SJSA1 (cell line): ENCODE results near the gene RILPL2. TPM values are rescaled to one million over a fixed set of nuclear protein-coding genes. Genes with fewer than 3 reads are reported as not detected.
"Not testable (repeated sequence)": the region's sequence is repeated elsewhere in the genome, so short reads cannot be mapped to it uniquely, and the experiment has no call there.

Experiments
- DNase-seq, 2 experiments: peaks; one replicate each; pipeline ENCODE4 v3.0.0-alpha.2; 2015 to 2020; ENCODE audit warnings: low spot score in 2 of 2, low read depth in 1 of 2
- H3K27ac ChIP-seq: fragments of 250-450 bp; sonication (Bioruptor Pico); 2 replicates; pipeline ENCODE4 v1.5.1; 2020; ENCODE audit warnings: mild to moderate bottlenecking, moderate library complexity
- H3K27me3 ChIP-seq: fragments of 250-450 bp; sonication (Bioruptor Pico); replicated peaks from 2 replicates; pipeline ENCODE4 v1.5.1; 2020; ENCODE audit warnings: mild to moderate bottlenecking, moderate library complexity
- H3K36me3 ChIP-seq: fragments of 250-450 bp; sonication (Bioruptor Pico); 2 replicates; pipeline ENCODE4 v1.5.1; 2020; ENCODE audit warnings: mild to moderate bottlenecking
- H3K4me1 ChIP-seq: fragments of 250-450 bp; sonication (Bioruptor Pico); replicated peaks from 2 replicates; pipeline ENCODE4 v1.6.1; 2021; ENCODE audit warnings: mild to moderate bottlenecking
- H3K4me3 ChIP-seq: fragments of 250-450 bp; sonication (Bioruptor Pico); 2 replicates; pipeline ENCODE4 v1.5.1; 2020; ENCODE audit warnings: mild to moderate bottlenecking
- H3K9me3 ChIP-seq: fragments of 250-450 bp; sonication (Bioruptor Pico); replicated peaks from 2 replicates; pipeline ENCODE4 v1.5.1; 2020; ENCODE audit warnings: mild to moderate bottlenecking
- total RNA-seq: library from RNA; depleted of rRNA; stranded (reverse); fragments of >200 nt; shearing (Covaris generic); gene quantifications from 2 replicates; pipeline ENCODE4 v1.2.3, GENCODE V29; 2014

RILPL2 gene
- total RNA-seq, 1 experiment from 2014 or later, result 1.3 TPM

GRCh38 chr12:123442774-123443173 is 6.3 kb upstream of the RILPL2 start:
- no peak for DNase-seq

DNA sequence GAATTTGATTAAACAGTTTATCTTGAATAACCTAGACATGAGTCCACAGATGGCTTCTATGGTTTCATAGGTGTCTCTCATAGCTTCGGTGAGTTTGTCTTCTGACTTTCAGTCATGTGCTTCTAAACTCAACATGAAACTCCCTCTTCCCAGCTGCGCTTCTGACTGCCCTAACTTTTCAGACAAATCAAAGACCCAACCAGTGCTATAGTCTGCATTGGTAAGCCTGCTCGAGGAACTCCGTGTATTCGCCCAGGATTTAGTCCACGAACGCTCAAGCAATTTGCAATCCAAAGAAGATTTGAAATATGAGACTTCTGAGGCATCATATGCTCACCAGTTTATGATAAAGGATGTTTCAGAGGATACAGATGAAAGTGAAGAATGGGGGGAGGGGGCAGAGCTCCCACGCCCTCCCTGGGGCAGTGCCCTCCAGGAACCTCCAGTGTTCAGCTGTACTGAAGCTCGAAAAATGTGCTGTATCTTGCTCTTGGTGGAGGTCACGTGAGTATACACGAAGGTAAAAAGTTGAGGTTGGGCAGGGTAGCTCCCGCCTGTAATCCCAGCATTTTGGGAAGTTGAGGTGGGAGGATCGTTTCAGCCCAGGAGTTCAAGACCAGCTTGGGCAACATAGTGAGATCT is 5.2 kb upstream of the RILPL2 start:
- no peak for DNase-seq
- no peak overlapping the region for H3K27ac ChIP-seq
- H3K9me3 ChIP-seq, result no peaks in the 10 kb centered on the region
- H3K27me3 ChIP-seq, result no peaks in the 10 kb centered on the region
- H3K4me3 ChIP-seq, result no peak overlapping the region
- no peaks in the 10 kb centered on the region for H3K36me3 ChIP-seq
- peaks cover 16% of the 10 kb centered on the region for H3K4me1 ChIP-seq

More at GRCh38 chr12:123442774-123443173, 6.3 kb upstream of the RILPL2 start:
- Histone ChIP-seq H3K36me3 (no peaks in the 10 kb centered on the region), H3K27me3 (no peaks in the 10 kb centered on the region), H3K9me3 (no peaks in the 10 kb centered on the region), H3K27ac (no peak overlapping the region), H3K4me3 (no peak overlapping the region), H3K4me1 (peaks cover 12% of the 10 kb centered on the region)

- no peaks in the 10 kb centered on the region for H3K9me3 ChIP-seq
- H3K27me3 ChIP-seq, result no peaks in the 10 kb centered on the region
- H3K36me3 ChIP-seq, result 0 out of 2 replicates have a peak, but pooled peaks cover 3% of the 10 kb centered on the region
- DNase-seq, result no peak
- no peak overlapping the region for H3K27ac ChIP-seq
- peaks cover 4% of the 10 kb centered on the region for H3K4me1 ChIP-seq
- peak overlapping the region; percentile 63 for H3K4me3 ChIP-seq
Observed at GRCh38 chr12:123435636-123436016, 858 bp downstream of the RILPL2 start.

- Histone ChIP-seq H3K9me3 (no peaks in the 10 kb centered on the region), H3K4me1 (peaks cover 4% of the 10 kb centered on the region), H3K36me3 (0 out of 2 replicates have a peak, but pooled peaks cover 3% of the 10 kb centered on the region), H3K27ac (no peak overlapping the region), H3K4me3 (no peak overlapping the region), H3K27me3 (no peaks in the 10 kb centered on the region)
- no peak for DNase-seq
Observed at GRCh38 chr12:123433615-123434014, 2.9 kb downstream of the RILPL2 start.

DNA sequence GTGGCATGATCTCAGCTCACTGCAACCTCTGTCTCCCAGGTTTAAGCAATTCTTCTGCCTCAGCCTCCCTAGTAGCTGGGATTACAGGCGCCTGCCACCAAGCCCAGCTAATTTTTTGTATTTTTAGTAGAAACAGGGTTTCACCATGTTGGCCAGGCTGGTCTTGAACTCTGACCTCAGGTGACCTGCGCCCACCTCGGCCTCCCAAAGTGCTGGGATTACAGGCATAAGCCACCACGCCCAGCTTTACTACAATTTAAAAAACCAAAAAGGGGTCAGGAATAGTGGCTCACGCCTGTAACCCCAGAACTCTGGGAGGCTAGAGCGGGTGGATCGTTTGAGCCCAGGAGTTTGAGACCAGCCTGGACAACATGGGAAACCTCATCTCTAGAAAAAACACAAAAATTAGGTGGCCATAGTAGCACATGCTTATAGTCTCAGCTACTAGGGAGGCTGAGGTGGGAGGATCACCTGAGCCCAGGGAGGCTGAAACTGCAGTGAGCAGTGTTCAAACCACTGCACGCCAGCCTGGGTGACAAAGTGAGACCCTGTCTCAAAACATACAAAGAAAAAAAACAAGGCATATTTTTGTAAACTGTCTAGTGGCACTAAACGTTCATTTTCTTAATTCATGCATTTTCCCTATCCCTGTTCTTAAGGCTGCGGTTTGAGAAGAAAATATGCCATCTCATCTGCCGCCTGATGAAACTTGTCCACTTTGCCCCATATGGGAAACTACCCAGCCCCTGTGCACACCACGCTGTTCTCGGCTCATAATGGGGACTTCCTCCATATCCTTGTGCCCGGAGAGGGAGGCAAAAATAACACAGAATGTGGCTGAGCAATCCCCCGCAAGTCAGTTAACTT is 4.3 kb downstream of the RILPL2 start:
- DNase-seq, H3K27me3 ChIP-seq, H3K27ac ChIP-seq, H3K9me3 ChIP-seq, H3K4me3 ChIP-seq, H3K36me3 ChIP-seq, H3K4me1 ChIP-seq: not testable (repeated sequence)

GRCh38 chr12:123429101-123429500 is 7.4 kb downstream of the RILPL2 start:
- H3K36me3 ChIP-seq, H3K4me1 ChIP-seq, H3K27me3 ChIP-seq, DNase-seq, H3K4me3 ChIP-seq, H3K9me3 ChIP-seq, H3K27ac ChIP-seq: not testable (repeated sequence)

DNA sequence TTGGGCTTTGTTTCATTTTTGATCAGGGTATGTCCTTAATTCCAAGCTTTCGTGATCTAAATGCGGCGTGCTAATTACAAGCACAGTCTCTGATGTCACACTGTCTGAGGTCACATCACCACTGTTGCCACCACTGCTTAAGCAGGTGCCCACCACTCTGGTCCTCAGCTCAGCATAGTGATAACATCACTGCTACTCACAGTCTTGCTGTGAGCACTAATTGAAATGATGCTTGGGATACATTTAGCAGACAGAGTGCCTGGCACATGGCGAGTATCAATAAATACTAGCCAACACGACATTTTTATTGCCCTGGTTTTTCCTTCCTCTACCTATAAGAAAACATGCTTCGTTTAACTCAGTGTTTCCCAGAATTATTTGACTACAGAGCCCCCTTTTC is 7.9 kb downstream of the RILPL2 start:
- Histone ChIP-seq H3K4me3 (no peak overlapping the region), H3K27ac (no peak overlapping the region), H3K4me1 (no peaks in the 10 kb centered on the region), H3K27me3 (no peaks in the 10 kb centered on the region), H3K9me3 (no peaks in the 10 kb centered on the region), H3K36me3 (no peaks in the 10 kb centered on the region)
- DNase-seq, result no peak

- Histone ChIP-seq H3K36me3 (no peaks in the 10 kb centered on the region), H3K27ac (no peak overlapping the region), H3K4me1 (no peaks in the 10 kb centered on the region), H3K27me3 (no peaks in the 10 kb centered on the region), H3K4me3 (no peak overlapping the region), H3K9me3 (no peaks in the 10 kb centered on the region)
- DNase-seq, result no peak
Observed at GRCh38 chr12:123427036-123427769, 9.3 kb downstream of the RILPL2 start.

GRCh38 chr12:123421314-123421713 is 15.2 kb downstream of the RILPL2 start:
- Histone ChIP-seq H3K9me3 (no peaks in the 10 kb centered on the region), H3K36me3 (no peaks in the 10 kb centered on the region), H3K4me1 (no peaks in the 10 kb centered on the region), H3K27me3 (no peaks in the 10 kb centered on the region), H3K4me3 (no peak overlapping the region), H3K27ac (no peak overlapping the region)
- DNase-seq, result no peak

- no peak overlapping the region for H3K27ac ChIP-seq
- H3K36me3 ChIP-seq, result peaks cover 25% of the 10 kb centered on the region
- H3K4me3 ChIP-seq, result no peak overlapping the region
- no peaks in the 10 kb centered on the region for H3K27me3 ChIP-seq
- no peak for DNase-seq
- no peaks in the 10 kb centered on the region for H3K9me3 ChIP-seq
- no peaks in the 10 kb centered on the region for H3K4me1 ChIP-seq
Observed at GRCh38 chr12:123410041-123410412, 26.5 kb downstream of the RILPL2 start.

GRCh38 chr12:123409284-123410040 is 27.0 kb downstream of the RILPL2 start:
- peaks cover 31% of the 10 kb centered on the region for H3K36me3 ChIP-seq
- not testable (repeated sequence) for H3K4me3 ChIP-seq, H3K9me3 ChIP-seq, H3K27ac ChIP-seq, H3K27me3 ChIP-seq, DNase-seq, H3K4me1 ChIP-seq

GRCh38 chr12:123408619-123409018 is 27.9 kb downstream of the RILPL2 start:
- H3K36me3 ChIP-seq, result peaks cover 39% of the 10 kb centered on the region
- H3K27ac ChIP-seq, H3K4me1 ChIP-seq, DNase-seq, H3K27me3 ChIP-seq, H3K4me3 ChIP-seq, H3K9me3 ChIP-seq: not testable (repeated sequence)

DNA sequence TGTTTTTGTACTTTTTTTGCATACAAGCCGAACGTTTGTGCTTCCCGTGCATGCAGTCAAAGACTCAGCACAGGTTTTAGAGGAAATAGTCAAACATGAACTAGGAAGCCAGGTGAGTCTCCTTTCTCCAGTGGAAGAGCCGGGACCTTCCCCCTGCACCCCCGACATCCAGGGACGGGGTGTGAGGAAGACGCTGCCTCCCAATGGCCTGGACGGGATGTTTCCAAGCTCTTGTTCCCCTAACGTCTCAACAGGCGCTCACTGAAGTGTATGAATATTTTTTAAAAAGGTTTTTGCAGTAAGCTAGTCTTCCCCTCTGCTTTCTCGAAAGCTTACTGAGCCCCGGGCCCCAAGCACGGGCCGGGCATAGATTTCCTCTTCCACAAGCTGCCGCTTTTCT is 28.6 kb downstream of the RILPL2 start:
- not testable (repeated sequence) for H3K9me3 ChIP-seq, H3K4me1 ChIP-seq, DNase-seq, H3K27me3 ChIP-seq, H3K27ac ChIP-seq, H3K4me3 ChIP-seq
- peaks cover 46% of the 10 kb centered on the region for H3K36me3 ChIP-seq
